ENCODE measurements around the gene LHFPL6. TPM values are rescaled to one million over a fixed set of nuclear protein-coding genes. Genes with fewer than 3 reads are reported as not detected.

Gene LHFPL6
- total and polyA plus RNA-seq, 2 experiments from 2014 or later: 91.2 to 111 TPM

- no peak overlapping the region for H3K4me3 ChIP-seq
- no peak overlapping the region for H2AFZ ChIP-seq
- 68 to 72% methylated on average over 5 of the region's 5 CpGs for WGBS, 2 experiments (ENCODE audit: low coverage in 1 of 2, low lambda C conversion rate in 2 of 2, missing lambda C conversion rate in 2 of 2)
- no peak overlapping the region for H3K9ac ChIP-seq
- no peaks in the 10 kb centered on the region for H3K9me2 ChIP-seq (ENCODE audit: insufficient read depth)
- peaks cover 82% of the 10 kb centered on the region for H3K79me2 ChIP-seq (ENCODE audit: insufficient read depth)
- H3K27ac ChIP-seq: no peak overlapping the region
- H4K20me1 ChIP-seq (ENCODE audit: insufficient read depth): no peaks in the 10 kb centered on the region; the same call in 1 of the 2 replicates
- H3K36me3 ChIP-seq (ENCODE audit: low read depth): no peaks in the 10 kb centered on the region
- H3F3A ChIP-seq (ENCODE audit: insufficient read depth): no peaks in the 10 kb centered on the region
- H3K4me2 ChIP-seq (ENCODE audit: unreplicated experiment): no peak overlapping the region
- no peak for TF ChIP-seq EZH2phosphoT487 (IDR thresholded peaks at IDR 0.05; ENCODE audit: insufficient read depth, low read depth)
- TF ChIP-seq EZH2 (IDR thresholded peaks at IDR 0.05; ENCODE audit: insufficient read depth, poor library complexity, severe bottlenecking): no peak
- no peaks in the 10 kb centered on the region for H3K27me3 ChIP-seq (replicated peaks; ENCODE audit: insufficient read depth)
- in situ Hi-C loops (cut with MboI): no loop called here
- no peak for DNase-seq
- no peaks in the 10 kb centered on the region for H3K9me3 ChIP-seq (ENCODE audit: low read depth)
- peaks cover 5% of the 10 kb centered on the region; the same call in 1 of the 2 replicates for H3K4me1 ChIP-seq (ENCODE audit: insufficient read depth)
Observed at GRCh38 chr13:39580881-39581575, 22.0 kb downstream of the LHFPL6 start.

- WGBS, 2 experiments (ENCODE audit: low coverage in 1 of 2, low lambda C conversion rate in 2 of 2, missing lambda C conversion rate in 2 of 2): 90 to 96% methylated on average over 3 of the region's 3 CpGs
Observed at GRCh38 chr13:39578821-39579291, 24.1 kb downstream of the LHFPL6 start.

GRCh38 chr13:39577838-39578491 is 25.0 kb downstream of the LHFPL6 start:
- 89% methylated on average over 5 of the region's 5 CpGs for WGBS, 2 experiments (ENCODE audit: low coverage in 1 of 2, low lambda C conversion rate in 2 of 2, missing lambda C conversion rate in 2 of 2)
- in situ Hi-C loops (cut with MboI): no loop called here

More at GRCh38 chr13:39578821-39579291, 24.1 kb downstream of the LHFPL6 start:
- in situ Hi-C loops (cut with MboI): no loop called here
- Histone ChIP-seq H3F3A (ENCODE audit: insufficient read depth) (no peaks in the 10 kb centered on the region), H4K20me1 (ENCODE audit: insufficient read depth) (no peaks in the 10 kb centered on the region; the same call in 1 of the 2 replicates), H3K9ac (no peak overlapping the region), H3K4me3 (no peak overlapping the region), H3K9me2 (ENCODE audit: insufficient read depth) (no peaks in the 10 kb centered on the region), H3K36me3 (ENCODE audit: low read depth) (no peaks in the 10 kb centered on the region), H3K9me3 (ENCODE audit: low read depth) (no peaks in the 10 kb centered on the region), H3K79me2 (ENCODE audit: insufficient read depth) (peaks cover 71% of the 10 kb centered on the region), H2AFZ (no peak overlapping the region), H3K27me3 (replicated peaks; ENCODE audit: insufficient read depth) (no peaks in the 10 kb centered on the region), H3K27ac (no peak overlapping the region), H3K4me2 (ENCODE audit: unreplicated experiment) (no peak overlapping the region), H3K4me1 (ENCODE audit: insufficient read depth) (peaks cover 2% of the 10 kb centered on the region; the same call in 1 of the 2 replicates)
- TF ChIP-seq EZH2 (IDR thresholded peaks at IDR 0.05; ENCODE audit: insufficient read depth, poor library complexity, severe bottlenecking) (no peak), EZH2phosphoT487 (IDR thresholded peaks at IDR 0.05; ENCODE audit: insufficient read depth, low read depth) (no peak)
- no peak for DNase-seq

GRCh38 chr13:39577203-39577602 is 25.8 kb downstream of the LHFPL6 start:
- DNase-seq: no peak
- Histone ChIP-seq H3K9me2 (ENCODE audit: insufficient read depth) (no peaks in the 10 kb centered on the region), H4K20me1 (ENCODE audit: insufficient read depth) (no peaks in the 10 kb centered on the region; the same call in 1 of the 2 replicates), H3K4me2 (ENCODE audit: unreplicated experiment) (no peak overlapping the region), H3K27ac (no peak overlapping the region), H2AFZ (no peak overlapping the region), H3K36me3 (ENCODE audit: low read depth) (no peaks in the 10 kb centered on the region), H3K9ac (no peak overlapping the region), H3F3A (ENCODE audit: insufficient read depth) (no peaks in the 10 kb centered on the region), H3K79me2 (ENCODE audit: insufficient read depth) (peaks cover 67% of the 10 kb centered on the region), H3K9me3 (ENCODE audit: low read depth) (no peaks in the 10 kb centered on the region), H3K27me3 (replicated peaks; ENCODE audit: insufficient read depth) (no peaks in the 10 kb centered on the region), H3K4me3 (no peak overlapping the region), H3K4me1 (ENCODE audit: insufficient read depth) (no peaks in the 10 kb centered on the region)
- TF ChIP-seq EZH2 (IDR thresholded peaks at IDR 0.05; ENCODE audit: insufficient read depth, poor library complexity, severe bottlenecking) (no peak), EZH2phosphoT487 (IDR thresholded peaks at IDR 0.05; ENCODE audit: insufficient read depth, low read depth) (no peak)
- in situ Hi-C loops (cut with MboI): no loop called here
- 82 to 88% methylated on average over 2 of the region's 2 CpGs for WGBS, 2 experiments (ENCODE audit: low coverage in 1 of 2, low lambda C conversion rate in 2 of 2, missing lambda C conversion rate in 2 of 2)

More at GRCh38 chr13:39577838-39578491, 25.0 kb downstream of the LHFPL6 start:
- H2AFZ ChIP-seq: no peak overlapping the region
- no peaks in the 10 kb centered on the region for H3F3A ChIP-seq (ENCODE audit: insufficient read depth)
- no peaks in the 10 kb centered on the region for H3K9me3 ChIP-seq (ENCODE audit: low read depth)
- DNase-seq: no peak
- no peaks in the 10 kb centered on the region; the same call in 1 of the 2 replicates for H4K20me1 ChIP-seq (ENCODE audit: insufficient read depth)
- no peak overlapping the region for H3K4me2 ChIP-seq (ENCODE audit: unreplicated experiment)
- H3K9me2 ChIP-seq (ENCODE audit: insufficient read depth): no peaks in the 10 kb centered on the region
- peaks cover 66% of the 10 kb centered on the region for H3K79me2 ChIP-seq (ENCODE audit: insufficient read depth)
- no peak overlapping the region for H3K4me3 ChIP-seq
- TF ChIP-seq EZH2 (IDR thresholded peaks at IDR 0.05; ENCODE audit: insufficient read depth, poor library complexity, severe bottlenecking): no peak
- TF ChIP-seq EZH2phosphoT487 (IDR thresholded peaks at IDR 0.05; ENCODE audit: insufficient read depth, low read depth): no peak
- no peaks in the 10 kb centered on the region for H3K4me1 ChIP-seq (ENCODE audit: insufficient read depth)
- no peaks in the 10 kb centered on the region for H3K36me3 ChIP-seq (ENCODE audit: low read depth)
- H3K9ac ChIP-seq: no peak overlapping the region
- no peaks in the 10 kb centered on the region for H3K27me3 ChIP-seq (replicated peaks; ENCODE audit: insufficient read depth)
- no peak overlapping the region for H3K27ac ChIP-seq

Data from GM23248 (cell line).